ENCODE results near the gene NEUROD2. TPM values are rescaled to one million over a fixed set of nuclear protein-coding genes. Genes with fewer than 3 reads are reported as not detected.

NEUROD2 gene
- total and polyA plus RNA-seq, 4 donors = not detected

DNA sequence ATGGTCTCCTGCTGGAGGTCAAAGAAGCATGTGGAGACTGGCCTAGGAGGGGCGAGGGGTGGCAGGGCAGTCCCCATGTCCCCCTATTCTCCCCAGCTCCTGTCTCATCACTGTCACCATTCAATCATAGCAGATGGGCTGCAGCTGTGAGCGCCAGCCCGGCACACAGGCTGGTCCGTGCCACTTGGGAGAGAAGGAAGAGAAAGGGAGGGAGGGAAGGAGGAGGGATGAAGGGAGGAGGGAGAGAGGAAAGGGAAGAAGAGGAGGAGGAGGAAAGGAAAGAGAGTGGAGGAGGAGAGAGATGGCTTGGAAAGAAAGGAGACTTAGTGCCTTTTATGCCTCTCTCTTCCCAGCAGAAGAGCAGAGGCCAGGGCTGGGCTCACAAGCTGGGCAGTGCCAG is 12.4 kb downstream of the NEUROD2 start:
- DNase-seq (ENCODE audit: low spot score) = no peak
- Histone ChIP-seq H3K27me3 (ENCODE audit: control insufficient read depth in 4 of 4, insufficient read depth in 4 of 4, low read length in 3 of 4) (peaks cover 4 to 15% (median 11%) of the 10 kb centered on the region in 4 donors), H3K4me3 (ENCODE audit: low read depth in 1 of 3, low read length in 3 of 3) (no peak overlapping the region), H3K9ac (ENCODE audit: low read depth in 1 of 2, low read length in 2 of 2) (no peak overlapping the region), H3K4me1 (ENCODE audit: control insufficient read depth in 4 of 4, insufficient read depth in 4 of 4, low read length in 3 of 4) (peaks cover 0 to 12% (median 7%) of the 10 kb centered on the region in 4 donors), H3K27ac (ENCODE audit: low read depth in 1 of 2, low read length in 2 of 2) (no peak overlapping the region), H3K9me3 (ENCODE audit: control insufficient read depth in 4 of 4, low read length in 3 of 4) (no peaks in the 10 kb centered on the region), H3K36me3 (ENCODE audit: control insufficient read depth in 4 of 4, insufficient read depth in 3 of 4, low read depth in 1 of 4, low read length in 3 of 4) (no peaks in the 10 kb centered on the region)
- WGBS = 29% methylated on average over 4 of the region's 4 CpGs
- no peak for TF ChIP-seq HNF4G (IDR thresholded peaks at IDR 0.05)
- TF ChIP-seq RXRA (IDR thresholded peaks at IDR 0.05) = no peak

DNA sequence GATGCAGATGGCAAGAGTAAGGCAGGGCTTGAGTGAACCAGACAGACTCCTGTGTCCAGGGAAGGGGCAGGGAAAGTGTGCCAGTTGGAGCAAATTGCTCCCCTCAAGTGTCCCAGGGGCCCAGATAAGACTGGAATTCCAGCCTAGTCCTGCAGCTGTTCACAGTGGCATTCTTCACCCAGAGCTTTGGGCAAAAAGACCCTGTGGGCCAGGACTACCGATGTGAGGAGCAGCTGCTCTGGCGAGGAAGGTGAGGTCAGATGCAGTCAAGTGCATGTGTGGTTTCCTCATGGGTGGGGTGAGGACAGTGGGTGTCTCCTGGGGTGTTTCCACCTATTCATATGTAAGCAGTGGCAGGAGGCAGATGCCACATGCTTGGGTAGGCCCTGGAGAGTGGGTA is 14.3 kb downstream of the NEUROD2 start:
- Histone ChIP-seq H3K36me3 (ENCODE audit: control insufficient read depth in 4 of 4, insufficient read depth in 3 of 4, low read depth in 1 of 4, low read length in 3 of 4) (no peaks in the 10 kb centered on the region), H3K27ac (ENCODE audit: low read depth in 1 of 2, low read length in 2 of 2) (no peak overlapping the region), H3K4me3 (ENCODE audit: low read depth in 1 of 3, low read length in 3 of 3) (no peak overlapping the region), H3K4me1 (ENCODE audit: control insufficient read depth in 4 of 4, insufficient read depth in 4 of 4, low read length in 3 of 4) (peaks cover 0 to 4% (median 2%) of the 10 kb centered on the region in 4 donors), H3K9ac (ENCODE audit: low read depth in 1 of 2, low read length in 2 of 2) (no peak overlapping the region), H3K27me3 (ENCODE audit: control insufficient read depth in 4 of 4, insufficient read depth in 4 of 4, low read length in 3 of 4) (peaks cover 4 to 15% (median 6%) of the 10 kb centered on the region in 4 donors), H3K9me3 (ENCODE audit: control insufficient read depth in 4 of 4, low read length in 3 of 4) (no peaks in the 10 kb centered on the region)
- no peak for DNase-seq (ENCODE audit: low spot score)
- no peak for TF ChIP-seq REST (IDR thresholded peaks at IDR 0.05)
- TF ChIP-seq EGR1 (IDR thresholded peaks at IDR 0.05; ENCODE audit: low read depth in 2 of 2) = no peak
- TF ChIP-seq FOXA1 (IDR thresholded peaks at IDR 0.05) = no peak
- no peak for TF ChIP-seq YY1 (IDR thresholded peaks at IDR 0.05)
- TF ChIP-seq, protein P1, sequence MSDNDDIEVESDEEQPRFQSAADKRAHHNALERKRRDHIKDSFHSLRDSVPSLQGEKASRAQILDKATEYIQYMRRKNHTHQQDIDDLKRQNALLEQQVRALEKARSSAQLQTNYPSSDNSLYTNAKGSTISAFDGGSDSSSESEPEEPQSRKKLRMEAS (IDR thresholded peaks at IDR 0.05) = no peak
- TF ChIP-seq, protein P2, sequence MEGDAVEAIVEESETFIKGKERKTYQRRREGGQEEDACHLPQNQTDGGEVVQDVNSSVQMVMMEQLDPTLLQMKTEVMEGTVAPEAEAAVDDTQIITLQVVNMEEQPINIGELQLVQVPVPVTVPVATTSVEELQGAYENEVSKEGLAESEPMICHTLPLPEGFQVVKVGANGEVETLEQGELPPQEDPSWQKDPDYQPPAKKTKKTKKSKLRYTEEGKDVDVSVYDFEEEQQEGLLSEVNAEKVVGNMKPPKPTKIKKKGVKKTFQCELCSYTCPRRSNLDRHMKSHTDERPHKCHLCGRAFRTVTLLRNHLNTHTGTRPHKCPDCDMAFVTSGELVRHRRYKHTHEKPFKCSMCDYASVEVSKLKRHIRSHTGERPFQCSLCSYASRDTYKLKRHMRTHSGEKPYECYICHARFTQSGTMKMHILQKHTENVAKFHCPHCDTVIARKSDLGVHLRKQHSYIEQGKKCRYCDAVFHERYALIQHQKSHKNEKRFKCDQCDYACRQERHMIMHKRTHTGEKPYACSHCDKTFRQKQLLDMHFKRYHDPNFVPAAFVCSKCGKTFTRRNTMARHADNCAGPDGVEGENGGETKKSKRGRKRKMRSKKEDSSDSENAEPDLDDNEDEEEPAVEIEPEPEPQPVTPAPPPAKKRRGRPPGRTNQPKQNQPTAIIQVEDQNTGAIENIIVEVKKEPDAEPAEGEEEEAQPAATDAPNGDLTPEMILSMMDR (IDR thresholded peaks at IDR 0.05; ENCODE audit: low read depth, low read length, missing input control) = no peak
- TF ChIP-seq ZBTB33 (IDR thresholded peaks at IDR 0.05) = no peak
- TF ChIP-seq RAD21 (IDR thresholded peaks at IDR 0.05) = no peak
- no peak for TF ChIP-seq RXRA (IDR thresholded peaks at IDR 0.05)
- TF ChIP-seq FOXA2 (IDR thresholded peaks at IDR 0.05) = no peak
- TF ChIP-seq TAF1 (conservative IDR thresholded peaks at IDR 0.05) = no peak
- TF ChIP-seq GABPA (IDR thresholded peaks at IDR 0.05 in 1 of 2, conservative IDR thresholded peaks at IDR 0.05 in 1 of 2) = no peak
- TF ChIP-seq, protein P3, sequence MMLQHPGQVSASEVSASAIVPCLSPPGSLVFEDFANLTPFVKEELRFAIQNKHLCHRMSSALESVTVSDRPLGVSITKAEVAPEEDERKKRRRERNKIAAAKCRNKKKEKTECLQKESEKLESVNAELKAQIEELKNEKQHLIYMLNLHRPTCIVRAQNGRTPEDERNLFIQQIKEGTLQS (IDR thresholded peaks at IDR 0.05) = no peak
- no peak for TF ChIP-seq SP1 (IDR thresholded peaks at IDR 0.05)
- no peak for TF ChIP-seq NR2F2 (IDR thresholded peaks at IDR 0.05)
- TF ChIP-seq HNF4G (IDR thresholded peaks at IDR 0.05) = no peak
- TF ChIP-seq JUND (IDR thresholded peaks at IDR 0.05) = no peak
- no peak for TF ChIP-seq HNF4A (conservative IDR thresholded peaks at IDR 0.05)
- WGBS = 80% methylated on average over 2 of the region's 2 CpGs

Data from liver (tissue), 9 donors.